HepG2 (cell line): ENCODE data around the gene CORO7. TPM values are rescaled to one million over a fixed set of nuclear protein-coding genes. Genes with fewer than 3 reads are reported as not detected.
A peak's percentile ranks its signal among the peaks of the same experiment; 100 is the strongest.

Source experiments
- ATF1 ChIP-seq: IDR thresholded peaks from 2 replicates; pipeline ENCODE4 v1.6.1; 2016; ENCODE audit warnings: mild to moderate bottlenecking, control low read depth
- HNRNPL ChIP-seq: fragments of 200-400 bp; formaldehyde crosslinking; IDR thresholded peaks from 2 replicates; pipeline ENCODE4 v1.6.1; 2017; ENCODE audit warnings: mild to moderate bottlenecking, low read depth, low read length
- TOE1 ChIP-seq: sonication (generic); formaldehyde crosslinking; IDR thresholded peaks from 2 replicates; pipeline ENCODE4 v1.4.0; 2020; ENCODE audit warnings: mild to moderate bottlenecking, missing genetic modification reagents
- polyA plus RNA-seq, 8 experiments: library from polyadenylated mRNA; depleted of rRNA in 3 of 8; stranded (reverse) in 7 of 8; unstranded in 1 of 8; fragments of >200 nt; fragmentation: Illumina TruSeq in 4 of 8; extraction: Trizol in 4 of 8; gene quantifications; 2 replicates each; pipeline versions ENCODE4 v1.2.1 to v1.2.3, GENCODE V29; 2011 to 2016; ENCODE audit warnings: low read depth in 4 of 8, missing spikeins in 1 of 8, mixed read lengths in 1 of 8; ENCODE audit not compliant: insufficient read depth in 1 of 8
- total RNA-seq, 5 experiments: library from RNA; depleted of rRNA; stranded (reverse); fragments of >200 nt; fragmentation: Illumina TruSeq; extraction: Trizol; gene quantifications; 2 replicates each; pipeline ENCODE4 v1.2.3, GENCODE V29; 2016; ENCODE audit warnings: low read depth in 1 of 5
- TF ChIP-seq, protein P1 (sequence below), 2 experiments: sonication (generic) in 1 of 2; formaldehyde crosslinking in 1 of 2; IDR thresholded peaks; 2 replicates each; pipeline versions ENCODE4 v1.4.0 to v1.6.1; 2016 to 2020; ENCODE audit warnings: borderline replicate concordance in 1 of 2, low read depth in 1 of 2, mild to moderate bottlenecking in 1 of 2, missing genetic modification reagents in 1 of 2
- TF ChIP-seq, protein P2 (sequence below): sonication (generic); formaldehyde crosslinking; IDR thresholded peaks from 2 replicates; pipeline ENCODE4 v1.4.0; 2020; ENCODE audit warnings: missing genetic modification reagents, borderline replicate concordance
- TF ChIP-seq, protein P3 (sequence below): sonication (generic); formaldehyde crosslinking; IDR thresholded peaks from 2 replicates; pipeline ENCODE4 v1.4.0; 2020; ENCODE audit warnings: missing genetic modification reagents
- TF ChIP-seq, protein P4 (sequence below): sonication (generic); formaldehyde crosslinking; IDR thresholded peaks from 2 replicates; pipeline ENCODE4 v1.8.0; 2023; ENCODE audit warnings: mild to moderate bottlenecking, missing genetic modification reagents

Gene CORO7
- total and polyA plus RNA-seq, 2 of the 13 experiments (the other 11 are each of a cell fraction or from before 2014, with no cell fraction given), result 9.9 to 14.3 TPM

DNA sequence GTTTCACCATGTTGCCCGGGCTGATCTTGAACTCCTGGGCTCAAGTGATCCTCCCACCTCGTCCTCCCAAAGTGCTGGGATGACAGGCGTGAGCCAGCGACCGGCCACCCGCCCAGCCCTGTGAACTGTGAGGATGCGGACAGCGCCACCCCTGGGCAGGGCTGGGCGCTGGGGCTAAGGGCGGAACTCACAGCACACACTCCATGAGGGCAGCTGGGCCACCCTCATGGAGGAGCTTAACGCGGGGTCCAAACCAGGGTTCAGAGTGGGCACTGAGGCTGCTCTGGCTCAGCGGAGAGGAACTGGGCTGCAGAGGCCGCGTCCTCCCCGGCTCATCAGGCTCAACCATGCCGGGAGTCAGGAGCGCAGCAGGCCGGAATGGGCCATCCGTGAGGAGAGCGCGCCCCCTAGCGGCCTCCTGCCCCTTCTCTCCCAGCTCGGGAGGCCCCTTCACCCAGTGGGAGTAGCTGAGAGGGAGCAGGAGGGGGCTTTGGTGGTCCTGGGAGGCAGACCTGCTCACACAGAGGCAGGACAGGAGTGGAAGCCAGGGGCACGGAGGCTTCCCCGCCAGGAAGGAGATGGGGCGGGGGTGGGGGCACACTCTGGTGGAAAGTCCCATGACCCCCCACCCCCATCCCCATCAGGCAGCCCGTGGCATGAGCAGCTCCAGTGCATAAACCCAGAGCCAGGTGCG lies 13.8 kb downstream of the CORO7 start (continued):
- TF ChIP-seq, protein P1, sequence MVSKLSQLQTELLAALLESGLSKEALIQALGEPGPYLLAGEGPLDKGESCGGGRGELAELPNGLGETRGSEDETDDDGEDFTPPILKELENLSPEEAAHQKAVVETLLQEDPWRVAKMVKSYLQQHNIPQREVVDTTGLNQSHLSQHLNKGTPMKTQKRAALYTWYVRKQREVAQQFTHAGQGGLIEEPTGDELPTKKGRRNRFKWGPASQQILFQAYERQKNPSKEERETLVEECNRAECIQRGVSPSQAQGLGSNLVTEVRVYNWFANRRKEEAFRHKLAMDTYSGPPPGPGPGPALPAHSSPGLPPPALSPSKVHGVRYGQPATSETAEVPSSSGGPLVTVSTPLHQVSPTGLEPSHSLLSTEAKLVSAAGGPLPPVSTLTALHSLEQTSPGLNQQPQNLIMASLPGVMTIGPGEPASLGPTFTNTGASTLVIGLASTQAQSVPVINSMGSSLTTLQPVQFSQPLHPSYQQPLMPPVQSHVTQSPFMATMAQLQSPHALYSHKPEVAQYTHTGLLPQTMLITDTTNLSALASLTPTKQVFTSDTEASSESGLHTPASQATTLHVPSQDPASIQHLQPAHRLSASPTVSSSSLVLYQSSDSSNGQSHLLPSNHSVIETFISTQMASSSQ (IDR thresholded peaks at IDR 0.05; ENCODE audit: low read depth), result no peak
- TF ChIP-seq, protein P1 (CRISPR knock-in tag; IDR thresholded peaks at IDR 0.05; ENCODE audit: borderline replicate concordance), result 0 out of 2 replicates have a peak, but pooled peaks have one; percentile 30
- no peak for TF ChIP-seq ATF1 (CRISPR knock-in tag)
- no peak for TF ChIP-seq TOE1 (CRISPR knock-in tag)
- peak; percentile 85; the same call in 1 of the 2 replicates for TF ChIP-seq HNRNPL
- TF ChIP-seq, protein P2, sequence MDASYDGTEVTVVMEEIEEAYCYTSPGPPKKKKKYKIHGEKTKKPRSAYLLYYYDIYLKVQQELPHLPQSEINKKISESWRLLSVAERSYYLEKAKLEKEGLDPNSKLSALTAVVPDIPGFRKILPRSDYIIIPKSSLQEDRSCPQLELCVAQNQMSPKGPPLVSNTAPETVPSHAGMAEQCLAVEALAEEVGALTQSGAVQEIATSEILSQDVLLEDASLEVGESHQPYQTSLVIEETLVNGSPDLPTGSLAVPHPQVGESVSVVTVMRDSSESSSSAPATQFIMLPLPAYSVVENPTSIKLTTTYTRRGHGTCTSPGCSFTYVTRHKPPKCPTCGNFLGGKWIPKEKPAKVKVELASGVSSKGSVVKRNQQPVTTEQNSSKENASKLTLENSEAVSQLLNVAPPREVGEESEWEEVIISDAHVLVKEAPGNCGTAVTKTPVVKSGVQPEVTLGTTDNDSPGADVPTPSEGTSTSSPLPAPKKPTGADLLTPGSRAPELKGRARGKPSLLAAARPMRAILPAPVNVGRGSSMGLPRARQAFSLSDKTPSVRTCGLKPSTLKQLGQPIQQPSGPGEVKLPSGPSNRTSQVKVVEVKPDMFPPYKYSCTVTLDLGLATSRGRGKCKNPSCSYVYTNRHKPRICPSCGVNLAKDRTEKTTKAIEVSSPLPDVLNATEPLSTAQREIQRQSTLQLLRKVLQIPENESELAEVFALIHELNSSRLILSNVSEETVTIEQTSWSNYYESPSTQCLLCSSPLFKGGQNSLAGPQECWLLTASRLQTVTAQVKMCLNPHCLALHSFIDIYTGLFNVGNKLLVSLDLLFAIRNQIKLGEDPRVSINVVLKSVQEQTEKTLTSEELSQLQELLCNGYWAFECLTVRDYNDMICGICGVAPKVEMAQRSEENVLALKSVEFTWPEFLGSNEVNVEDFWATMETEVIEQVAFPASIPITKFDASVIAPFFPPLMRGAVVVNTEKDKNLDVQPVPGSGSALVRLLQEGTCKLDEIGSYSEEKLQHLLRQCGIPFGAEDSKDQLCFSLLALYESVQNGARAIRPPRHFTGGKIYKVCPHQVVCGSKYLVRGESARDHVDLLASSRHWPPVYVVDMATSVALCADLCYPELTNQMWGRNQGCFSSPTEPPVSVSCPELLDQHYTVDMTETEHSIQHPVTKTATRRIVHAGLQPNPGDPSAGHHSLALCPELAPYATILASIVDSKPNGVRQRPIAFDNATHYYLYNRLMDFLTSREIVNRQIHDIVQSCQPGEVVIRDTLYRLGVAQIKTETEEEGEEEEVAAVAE, result no peak
- TF ChIP-seq, protein P3, sequence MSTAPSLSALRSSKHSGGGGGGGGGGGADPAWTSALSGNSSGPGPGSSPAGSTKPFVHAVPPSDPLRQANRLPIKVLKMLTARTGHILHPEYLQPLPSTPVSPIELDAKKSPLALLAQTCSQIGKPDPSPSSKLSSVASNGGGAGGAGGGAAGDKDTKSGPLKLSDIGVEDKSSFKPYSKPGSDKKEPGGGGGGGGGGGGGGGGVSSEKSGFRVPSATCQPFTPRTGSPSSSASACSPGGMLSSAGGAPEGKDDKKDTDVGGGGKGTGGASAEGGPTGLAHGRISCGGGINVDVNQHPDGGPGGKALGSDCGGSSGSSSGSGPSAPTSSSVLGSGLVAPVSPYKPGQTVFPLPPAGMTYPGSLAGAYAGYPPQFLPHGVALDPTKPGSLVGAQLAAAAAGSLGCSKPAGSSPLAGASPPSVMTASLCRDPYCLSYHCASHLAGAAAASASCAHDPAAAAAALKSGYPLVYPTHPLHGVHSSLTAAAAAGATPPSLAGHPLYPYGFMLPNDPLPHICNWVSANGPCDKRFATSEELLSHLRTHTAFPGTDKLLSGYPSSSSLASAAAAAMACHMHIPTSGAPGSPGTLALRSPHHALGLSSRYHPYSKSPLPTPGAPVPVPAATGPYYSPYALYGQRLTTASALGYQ (CRISPR knock-in tag), result no peak
- TF ChIP-seq, protein P4, sequence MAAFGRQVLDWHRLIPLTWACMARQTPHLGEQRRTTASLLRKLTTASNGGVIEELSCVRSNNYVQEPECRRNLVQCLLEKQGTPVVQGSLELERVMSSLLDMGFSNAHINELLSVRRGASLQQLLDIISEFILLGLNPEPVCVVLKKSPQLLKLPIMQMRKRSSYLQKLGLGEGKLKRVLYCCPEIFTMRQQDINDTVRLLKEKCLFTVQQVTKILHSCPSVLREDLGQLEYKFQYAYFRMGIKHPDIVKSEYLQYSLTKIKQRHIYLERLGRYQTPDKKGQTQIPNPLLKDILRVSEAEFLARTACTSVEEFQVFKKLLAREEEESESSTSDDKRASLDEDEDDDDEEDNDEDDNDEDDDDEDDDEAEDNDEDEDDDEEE (CRISPR knock-in tag), result no peak
